Ishikawa (cell line): ENCODE results near the gene DPP8.

Source experiments
- EGR1 ChIP-seq: IDR thresholded peaks from 2 replicates; pipeline ENCODE4 v1.6.1; 2012
- EP300 ChIP-seq: IDR thresholded peaks from 2 replicates; pipeline ENCODE4 v1.6.1; 2012; ENCODE audit warnings: borderline replicate concordance
- MAX ChIP-seq: IDR thresholded peaks from 2 replicates; pipeline ENCODE4 v1.6.1; 2012
- NFIC ChIP-seq: IDR thresholded peaks from 2 replicates; pipeline ENCODE4 v1.6.1; 2012
- RAD21 ChIP-seq: IDR thresholded peaks from 2 replicates; pipeline ENCODE4 v1.6.1; 2012; ENCODE audit warnings: low read depth
- REST ChIP-seq: IDR thresholded peaks from 2 replicates; pipeline ENCODE4 v1.6.1; 2012; ENCODE audit warnings: low read depth, mild to moderate bottlenecking
- TAF1 ChIP-seq: IDR thresholded peaks from 2 replicates; pipeline ENCODE4 v1.6.1; 2012; ENCODE audit warnings: low read depth, mild to moderate bottlenecking
- TEAD4 ChIP-seq: IDR thresholded peaks from 2 replicates; pipeline ENCODE4 v1.6.1; 2012
- YY1 ChIP-seq: IDR thresholded peaks from 2 replicates; pipeline ENCODE4 v1.6.1; 2012; ENCODE audit warnings: low read depth

GRCh38 chr15:65466901-65467300, 50.6 kb downstream of the DPP8 start:
- TF ChIP-seq TEAD4: no peak
- no peak for TF ChIP-seq EGR1
- no peak for TF ChIP-seq TAF1
- TF ChIP-seq YY1: no peak
- TF ChIP-seq EP300: no peak
- TF ChIP-seq REST: no peak
- no peak for TF ChIP-seq MAX
- no peak for TF ChIP-seq NFIC
- no peak for TF ChIP-seq RAD21
